ENCODE results near the gene ADAMTS15. TPM values are rescaled to one million over a fixed set of nuclear protein-coding genes. Genes with fewer than 3 reads are reported as not detected.

The ADAMTS15 gene
- total and polyA plus RNA-seq, 2 of the 4 experiments (the other 2 are of a cell fraction): 3.0 to 5.0 TPM

DNA sequence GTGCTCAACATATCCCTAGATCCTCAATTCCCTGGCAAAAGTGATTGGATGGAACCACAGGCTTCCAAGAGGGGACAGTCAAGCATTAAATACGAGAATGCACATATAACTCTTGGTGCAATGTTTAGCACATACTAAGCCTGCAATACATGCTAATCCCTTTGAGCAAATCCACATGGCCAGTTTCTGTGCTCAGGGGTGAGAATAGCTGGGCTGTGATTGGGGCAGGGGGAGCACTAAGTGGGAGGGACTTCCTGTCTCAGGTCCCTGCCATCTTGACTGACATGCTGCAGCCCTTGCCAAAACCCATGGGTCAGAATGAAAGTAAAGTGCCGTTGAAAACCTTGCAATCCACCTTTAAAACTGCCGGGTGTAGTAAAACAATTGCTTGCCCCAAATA, 2.7 kb upstream of the ADAMTS15 start:
- Histone ChIP-seq H3K4me1 (ENCODE audit: control insufficient read depth, insufficient read depth, low read length) (peaks cover 4% of the 10 kb centered on the region), H3K9ac (ENCODE audit: low read depth, low read length) (no peak overlapping the region), H3K9me3 (ENCODE audit: control insufficient read depth, insufficient read depth, low read length) (peaks cover 3% of the 10 kb centered on the region; the same call in 1 of the 2 replicates), H4K20me1 (ENCODE audit: insufficient read depth, low read length) (peaks cover 5% of the 10 kb centered on the region), H2AK5ac (ENCODE audit: low read depth, low read length) (no peak overlapping the region), H3K27ac (ENCODE audit: insufficient read depth, low read length) (no peak overlapping the region), H2BK20ac (ENCODE audit: low read depth, low read length) (no peak overlapping the region), H3K4ac (ENCODE audit: low read depth, low read length) (no peak overlapping the region), H4K8ac (ENCODE audit: low read depth in 2 of 2, low read length in 2 of 2) (no peak overlapping the region), H3K9me1 (ENCODE audit: insufficient read depth, low read length) (peaks cover 4% of the 10 kb centered on the region), H3K4me3 (ENCODE audit: insufficient read depth, low read depth, low read length) (no peak overlapping the region), H3K56ac (ENCODE audit: extremely low read depth, insufficient read depth, low read length) (no peak overlapping the region), H3K4me2 (ENCODE audit: low read depth, low read length) (no peak overlapping the region), H2AFZ (replicated peaks; ENCODE audit: low read length, poor library complexity) (no peak overlapping the region), H3K14ac (replicated peaks; ENCODE audit: low read depth, low read length) (no peak overlapping the region), H2BK5ac (ENCODE audit: low read depth, low read length, poor library complexity, severe bottlenecking) (no peak overlapping the region), H3K23ac (ENCODE audit: low read depth, low read length) (no peak overlapping the region), H4K5ac (ENCODE audit: low read depth, low read length) (no peak overlapping the region), H3K79me1 (ENCODE audit: low read depth in 1 of 2, low read length in 2 of 2) (peaks cover 2 to 5% of the 10 kb centered on the region in 2 experiments; a peak in 2 of 4 replicates), H3K18ac (ENCODE audit: low read depth, low read length) (no peak overlapping the region), H2BK15ac (ENCODE audit: low read depth, low read length) (no peak overlapping the region), H3K27me3 (ENCODE audit: control insufficient read depth, insufficient read depth, low read length) (0 out of 2 replicates have a peak, but pooled peaks cover 2% of the 10 kb centered on the region), H2BK120ac (ENCODE audit: low read depth, low read length) (no peak overlapping the region), H3K36me3 (ENCODE audit: control insufficient read depth, insufficient read depth, low read length) (peaks cover 9% of the 10 kb centered on the region; the same call in 1 of the 2 replicates), H2AK9ac (replicated peaks; ENCODE audit: low read depth, low read length, poor library complexity) (no peak overlapping the region), H4K91ac (ENCODE audit: insufficient read depth, low read depth, low read length) (no peak overlapping the region)
- TF ChIP-seq POLR2A (IDR thresholded peaks at IDR 0.05; ENCODE audit: low read depth, low read length): no peak
- no peak for TF ChIP-seq CEBPB (IDR thresholded peaks at IDR 0.05; ENCODE audit: low read depth, low read length)
- no peak for TF ChIP-seq BHLHE40 (IDR thresholded peaks at IDR 0.05; ENCODE audit: low read depth, low read length)
- TF ChIP-seq, protein P1, sequence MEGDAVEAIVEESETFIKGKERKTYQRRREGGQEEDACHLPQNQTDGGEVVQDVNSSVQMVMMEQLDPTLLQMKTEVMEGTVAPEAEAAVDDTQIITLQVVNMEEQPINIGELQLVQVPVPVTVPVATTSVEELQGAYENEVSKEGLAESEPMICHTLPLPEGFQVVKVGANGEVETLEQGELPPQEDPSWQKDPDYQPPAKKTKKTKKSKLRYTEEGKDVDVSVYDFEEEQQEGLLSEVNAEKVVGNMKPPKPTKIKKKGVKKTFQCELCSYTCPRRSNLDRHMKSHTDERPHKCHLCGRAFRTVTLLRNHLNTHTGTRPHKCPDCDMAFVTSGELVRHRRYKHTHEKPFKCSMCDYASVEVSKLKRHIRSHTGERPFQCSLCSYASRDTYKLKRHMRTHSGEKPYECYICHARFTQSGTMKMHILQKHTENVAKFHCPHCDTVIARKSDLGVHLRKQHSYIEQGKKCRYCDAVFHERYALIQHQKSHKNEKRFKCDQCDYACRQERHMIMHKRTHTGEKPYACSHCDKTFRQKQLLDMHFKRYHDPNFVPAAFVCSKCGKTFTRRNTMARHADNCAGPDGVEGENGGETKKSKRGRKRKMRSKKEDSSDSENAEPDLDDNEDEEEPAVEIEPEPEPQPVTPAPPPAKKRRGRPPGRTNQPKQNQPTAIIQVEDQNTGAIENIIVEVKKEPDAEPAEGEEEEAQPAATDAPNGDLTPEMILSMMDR (conservative IDR thresholded peaks at IDR 0.05; ENCODE audit: low read depth, low read length): no peak
- TF ChIP-seq RFX5 (IDR thresholded peaks at IDR 0.05; ENCODE audit: low read depth, low read length): no peak
- no peak for TF ChIP-seq CHD1 (IDR thresholded peaks at IDR 0.05; ENCODE audit: low read depth, low read length)
- no peak for TF ChIP-seq MAFK (IDR thresholded peaks at IDR 0.05; ENCODE audit: low read depth, low read length)
- TF ChIP-seq MAZ (IDR thresholded peaks at IDR 0.05; ENCODE audit: borderline replicate concordance, low read depth, low read length): no peak
- CTCF ChIA-PET: no interaction called here
- in situ Hi-C loops (cut with MboI; ENCODE audit: low sequenced_read_pairs): loop anchor here (10.0 kb wide), 1 partner anchor 389 kb away; no protein-coding TSS in a partner anchor
- ATAC-seq (ENCODE audit: low read depth): no peak
- POLR2A ChIA-PET (ENCODE audit: unreplicated experiment): no interaction called here
- intact Hi-C loops (cut with micrococcal nuclease): no loop called here
- BruUV-seq (replicated peaks): no TSS peak
- WGBS, 2 experiments (ENCODE audit: extremely low coverage in 2 of 2, insufficient read length in 1 of 2): 57% methylated on average over 2 of the region's 3 CpGs; no CpG with 5 or more reads in 1 of the 2 experiments
- DNase-seq: no peak
- dilution Hi-C loops (cut with HindIII; ENCODE audit: low sequenced_read_pairs, unreplicated experiment): loop anchor here (25.0 kb wide), 1 partner anchor 417 kb away; no protein-coding TSS in a partner anchor

Data from IMR-90 (cell line).